Superior temporal gyrus (tissue), 1 donor: ENCODE data around the gene LYZL6.
A peak's percentile ranks its signal among the peaks of the same experiment; 100 is the strongest.
"Not testable (repeated sequence)": the region's sequence is repeated elsewhere in the genome, so short reads cannot be mapped to it uniquely, and the experiment has no call there.

Experiments
- DNase-seq: peaks from one replicate; pipeline ENCODE4 v3.0.0-alpha.2; 2016; ENCODE audit errors: extremely low spot score

Gene LYZL6

GRCh38 chr17:35906926-35907637 lies 36.4 kb downstream of the LYZL6 start:
- no peak for DNase-seq

DNA sequence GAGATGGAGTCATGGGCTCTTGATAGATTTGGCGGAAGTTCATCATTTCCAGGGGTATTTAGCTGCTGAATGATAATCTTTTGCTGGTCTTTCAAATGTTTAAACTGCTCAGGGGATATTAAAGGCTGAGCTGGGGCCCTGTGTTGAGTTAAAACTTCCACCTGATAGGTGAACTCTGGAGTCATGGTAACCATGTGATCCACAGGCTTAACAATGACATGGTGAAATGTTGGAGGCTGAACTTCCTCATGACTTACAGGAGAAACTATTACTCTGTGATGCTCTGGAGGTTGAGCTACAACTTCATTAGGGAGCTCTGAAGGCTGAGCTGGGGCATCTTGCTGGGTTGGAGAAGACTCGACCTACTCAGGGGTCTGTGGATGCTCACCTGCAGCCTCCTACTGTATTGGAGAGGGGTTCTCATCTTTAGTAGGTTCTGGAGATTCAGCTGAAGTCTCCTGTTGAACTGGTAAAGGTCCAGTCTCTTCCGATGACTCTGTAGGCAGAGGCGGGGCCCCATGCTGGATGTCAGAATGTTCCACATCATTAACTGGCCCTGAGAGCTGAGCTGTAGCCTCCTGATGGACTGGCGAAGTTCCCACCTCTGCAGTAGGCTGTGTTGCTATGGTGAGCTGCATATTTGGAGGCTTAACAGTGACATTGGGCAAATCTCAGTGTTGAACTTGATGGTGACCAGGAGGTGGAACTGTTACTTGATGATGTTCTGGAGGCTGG lies 37.2 kb downstream of the LYZL6 start:
- no peak for DNase-seq

- DNase-seq, result no peak
These were observed 40.1 kb downstream of the LYZL6 start for GRCh38 chr17:35903451-35903850.

- DNase-seq, result no peak
These were observed 41.8 kb downstream of the LYZL6 start for GRCh38 chr17:35901631-35902175.

DNA sequence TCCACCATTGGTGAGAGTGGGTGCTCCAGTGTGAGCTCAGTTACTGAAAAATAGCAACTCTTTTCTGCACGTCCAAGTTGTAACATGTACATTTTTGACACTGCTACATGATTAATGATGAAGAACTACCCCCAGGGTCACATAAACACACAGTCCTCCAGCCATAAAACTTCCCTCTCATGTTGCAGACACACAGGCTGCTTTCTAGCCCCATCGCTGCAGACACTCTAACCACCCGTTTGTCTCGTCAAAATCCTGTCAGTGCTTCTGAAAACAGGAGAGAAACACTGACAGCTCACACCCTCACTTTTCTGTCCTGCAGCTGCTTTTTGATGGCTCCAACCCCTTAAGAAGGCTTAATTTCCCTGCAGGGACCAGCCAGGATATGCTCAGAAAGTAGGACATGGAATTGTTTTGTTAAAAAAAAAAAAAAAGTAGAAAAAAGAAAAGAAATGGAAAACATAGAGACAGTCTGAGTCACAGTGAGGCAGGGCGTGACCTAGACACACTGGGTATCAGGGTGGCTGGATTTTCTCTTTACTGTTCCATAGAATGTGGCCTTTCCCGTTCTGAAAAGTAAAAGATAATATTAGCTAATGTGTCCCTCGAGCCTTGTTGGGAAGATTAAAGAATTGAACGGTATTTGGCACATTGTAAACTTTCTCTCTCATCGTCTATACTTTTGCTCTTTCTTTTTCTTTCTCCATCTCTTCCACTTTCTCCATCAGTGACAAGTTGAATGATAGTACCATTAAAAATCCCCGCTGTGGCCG lies 42.6 kb downstream of the LYZL6 start:
- DNase-seq, result no peak

GRCh38 chr17:35900280-35900679 lies 43.2 kb downstream of the LYZL6 start:
- no peak for DNase-seq

DNA sequence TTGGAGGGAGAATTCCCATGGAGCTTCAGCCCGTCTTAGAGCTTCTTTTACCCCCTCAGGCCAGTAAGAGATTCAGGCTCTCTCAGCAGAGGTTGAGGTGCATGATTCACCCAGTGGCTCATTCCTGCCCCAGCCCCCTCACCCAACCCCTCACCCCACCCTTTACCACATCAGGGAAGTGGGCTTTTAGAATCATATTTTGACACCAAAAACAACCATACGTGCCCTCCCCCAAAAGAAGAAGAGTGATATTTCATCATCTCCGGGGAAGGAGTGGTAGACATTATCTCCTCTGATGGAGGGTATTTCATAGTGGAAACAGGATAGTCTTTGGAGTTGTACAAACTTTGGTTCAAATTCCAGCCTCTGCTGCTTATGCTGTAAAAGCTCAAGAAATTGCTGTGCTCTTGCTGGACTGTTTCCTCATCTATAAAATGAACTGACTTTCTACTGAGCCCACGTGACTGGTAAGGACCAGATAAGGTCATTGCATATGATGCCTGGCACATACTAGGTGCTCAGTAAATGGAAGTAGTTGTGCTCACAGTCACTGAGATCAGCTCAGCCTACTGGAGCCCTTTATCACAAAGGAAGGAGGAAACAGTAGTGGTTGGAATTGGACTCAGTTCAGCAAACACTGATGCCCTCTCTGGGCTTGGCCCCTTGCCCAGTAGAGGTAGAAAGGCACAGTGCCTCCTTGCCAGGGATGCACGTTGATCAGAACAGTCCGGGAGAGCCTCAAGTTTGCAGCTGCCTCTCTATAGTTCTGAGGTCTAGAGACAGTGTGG lies 45.0 kb downstream of the LYZL6 start:
- no peak for DNase-seq

- DNase-seq, result not testable (repeated sequence)
These were observed 45.7 kb downstream of the LYZL6 start for GRCh38 chr17:35897772-35898171.

GRCh38 chr17:35895636-35896587 lies 47.6 kb downstream of the LYZL6 start:
- DNase-seq, result no peak

DNA sequence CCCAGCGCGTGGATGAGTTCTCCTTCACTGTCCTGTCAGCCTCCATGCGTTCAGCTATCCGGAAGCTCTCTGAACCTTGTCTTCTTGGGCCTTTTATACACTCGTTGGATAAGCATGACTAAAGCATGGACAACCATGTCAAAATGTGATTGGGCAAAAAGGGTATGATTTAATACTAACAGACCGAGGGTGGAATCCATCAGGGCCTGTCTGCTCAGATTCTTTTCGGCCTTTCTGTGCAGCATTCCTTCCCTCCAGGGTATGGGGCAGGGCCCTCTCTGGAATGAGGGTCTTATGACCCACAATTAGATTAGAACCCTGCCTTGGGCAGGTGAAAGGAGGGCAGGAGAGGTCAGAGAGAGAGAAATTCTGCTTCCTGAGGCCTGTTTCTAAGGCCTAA lies 49.3 kb downstream of the LYZL6 start:
- no peak for DNase-seq

DNA sequence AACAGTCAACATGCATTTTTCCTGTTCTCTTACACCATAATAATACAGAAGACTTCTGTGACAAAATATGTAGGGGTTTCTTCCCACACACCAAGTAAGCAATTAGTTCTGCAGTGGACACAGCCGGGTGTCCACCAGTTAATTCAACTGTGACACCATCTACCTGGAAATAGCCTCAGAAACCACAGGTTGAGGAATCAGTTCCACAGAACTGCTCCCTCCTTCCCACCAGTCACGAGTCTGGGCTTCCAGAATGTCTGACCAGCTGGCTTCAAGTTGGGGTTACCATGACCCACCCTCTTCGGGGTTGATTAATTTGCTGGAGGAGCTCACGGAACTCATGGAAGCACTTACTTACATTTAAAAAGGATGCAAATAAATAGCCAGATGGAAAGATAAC lies 49.8 kb downstream of the LYZL6 start:
- DNase-seq, result no peak

- no peak for DNase-seq
These were observed 51.1 kb downstream of the LYZL6 start for GRCh38 chr17:35892091-35893035.

- no peak for DNase-seq
These were observed 52.2 kb downstream of the LYZL6 start for GRCh38 chr17:35891269-35891668.

DNA sequence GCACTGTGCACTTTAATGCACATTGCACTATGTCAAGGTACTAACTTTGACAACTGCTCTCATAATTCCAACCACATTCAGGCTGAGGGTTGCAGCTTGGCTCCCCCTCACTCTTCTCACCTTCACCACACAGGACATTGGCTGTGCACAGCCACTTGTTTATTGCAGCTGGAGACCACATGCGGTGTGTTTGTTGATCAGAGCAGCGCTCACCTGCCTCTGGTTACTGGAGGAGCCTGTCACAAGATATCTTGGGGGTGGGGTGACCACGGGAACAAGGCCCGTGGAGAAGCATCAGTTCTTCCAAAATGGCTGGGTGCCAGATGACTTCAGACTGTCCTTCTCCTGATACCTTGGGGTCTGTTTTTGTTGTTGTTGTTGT lies 52.7 kb downstream of the LYZL6 start:
- no peak for DNase-seq

DNA sequence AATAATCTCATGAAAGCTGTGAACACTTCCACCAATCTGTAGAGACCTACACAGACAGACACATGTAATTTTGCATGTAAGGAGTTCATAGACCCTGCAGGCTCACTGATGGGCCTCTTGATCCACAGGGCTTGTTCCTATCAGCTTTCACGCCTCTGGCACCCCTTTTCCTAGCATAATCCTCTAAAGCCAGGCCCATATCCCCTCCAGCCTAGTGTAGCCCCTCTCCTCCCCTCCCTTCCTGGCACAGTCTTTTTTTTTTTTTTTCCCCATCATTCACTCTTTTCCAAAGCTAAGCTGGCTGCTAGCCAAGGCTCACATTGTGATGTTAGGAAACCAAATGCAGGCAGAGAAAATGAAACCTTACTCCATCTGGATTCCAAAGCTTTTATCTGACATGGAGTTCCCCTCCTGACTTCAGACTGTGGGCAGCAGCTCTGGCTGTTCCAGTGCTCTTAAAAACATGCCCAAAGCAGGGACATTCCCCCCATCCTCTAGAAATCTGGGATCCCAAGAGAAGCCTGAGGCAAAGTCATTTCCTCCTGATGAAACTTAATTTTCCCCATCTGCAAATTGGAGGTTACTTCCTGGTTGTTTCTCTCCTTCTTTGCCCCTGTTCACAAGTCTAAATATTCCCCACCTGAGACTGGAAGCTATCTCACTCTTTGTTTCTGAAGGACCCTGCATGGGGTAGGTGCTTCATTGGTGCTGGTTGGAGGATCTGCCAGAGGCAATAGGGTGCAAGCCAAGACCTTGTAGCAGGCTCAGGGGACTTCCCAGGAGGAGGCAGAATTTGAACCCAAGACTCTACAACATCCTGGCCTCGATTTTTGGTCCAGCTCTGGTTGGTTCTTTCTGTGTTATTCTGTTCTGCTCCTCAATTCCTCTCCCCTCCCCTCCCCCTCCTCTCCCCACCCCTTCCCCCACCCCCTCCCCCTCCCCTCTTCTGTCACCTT lies 53.4 kb downstream of the LYZL6 start:
- DNase-seq, result peak; percentile 24

DNA sequence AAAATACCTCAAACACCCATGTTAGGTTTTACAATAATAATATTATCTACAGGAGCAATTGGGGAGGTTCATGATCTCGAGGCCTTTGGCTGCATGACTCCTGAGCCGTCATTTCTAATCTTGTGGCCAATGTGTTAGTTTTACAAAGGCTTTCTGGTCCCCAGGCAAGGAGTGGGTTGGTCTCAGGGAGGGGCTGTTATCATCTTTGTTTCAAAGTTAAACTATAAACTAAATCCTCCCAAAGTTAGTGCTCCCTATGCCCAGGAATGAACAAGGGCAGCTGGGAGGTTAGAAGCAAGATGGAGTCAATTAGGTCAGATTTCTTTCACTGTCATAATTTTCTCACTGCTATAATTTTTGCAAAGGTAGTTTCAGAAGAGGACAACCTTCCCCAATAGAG lies 54.3 kb downstream of the LYZL6 start:
- DNase-seq, result no peak
